Mammary epithelial cell (primary cell): ENCODE measurements around the gene PLCD4.

Source experiments
- CTCF ChIP-seq, 2 donors: IDR thresholded peaks in 1 of 2; conservative IDR thresholded peaks in 1 of 2; 2 replicates each; pipeline ENCODE4 v1.5.1; 2011 to 2012; ENCODE audit warnings: inconsistent platforms in 2 of 2, low read length in 2 of 2, mild to moderate bottlenecking in 2 of 2, control low read depth in 1 of 2, low read depth in 1 of 2; ENCODE audit not compliant: insufficient read depth in 1 of 2; ENCODE audit errors: extremely low read depth in 1 of 2
- EZH2 ChIP-seq: IDR thresholded peaks from 2 replicates; pipeline ENCODE4 v1.6.1; 2012; ENCODE audit warnings: low read length, inconsistent platforms, borderline replicate concordance

DNA sequence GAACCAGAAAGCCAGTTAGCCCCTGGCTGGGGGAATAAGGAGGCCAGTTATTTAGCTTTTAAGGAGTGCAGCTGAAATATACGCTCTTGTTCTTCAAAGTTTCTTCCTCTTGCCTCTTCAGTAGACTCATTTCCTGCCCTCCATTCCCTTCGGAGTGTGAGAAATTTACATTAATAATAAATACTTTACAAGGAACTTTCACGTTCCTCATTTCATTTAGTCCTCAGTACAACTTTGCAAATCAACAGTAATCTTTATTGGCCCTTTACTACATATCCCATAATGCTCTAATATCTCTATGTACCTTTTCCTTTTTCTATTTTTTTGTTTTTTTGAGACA lies 15.6 kb downstream of the PLCD4 start:
- no peak for TF ChIP-seq CTCF (conservative IDR thresholded peaks at IDR 0.05 in 1 of 2, IDR thresholded peaks at IDR 0.05 in 1 of 2; ENCODE audit: extremely low read depth in 1 of 2, insufficient read depth in 1 of 2, low read depth in 1 of 2, low read length in 2 of 2)
- TF ChIP-seq EZH2, result no peak
